Germinal center (tissue), 1 donor: ENCODE data around the gene MISP3.

Experiments used
- DNase-seq: peaks from one replicate; pipeline ENCODE4 v3.0.0; 2012; ENCODE audit warnings: mixed read lengths, low spot score

MISP3 gene

DNA sequence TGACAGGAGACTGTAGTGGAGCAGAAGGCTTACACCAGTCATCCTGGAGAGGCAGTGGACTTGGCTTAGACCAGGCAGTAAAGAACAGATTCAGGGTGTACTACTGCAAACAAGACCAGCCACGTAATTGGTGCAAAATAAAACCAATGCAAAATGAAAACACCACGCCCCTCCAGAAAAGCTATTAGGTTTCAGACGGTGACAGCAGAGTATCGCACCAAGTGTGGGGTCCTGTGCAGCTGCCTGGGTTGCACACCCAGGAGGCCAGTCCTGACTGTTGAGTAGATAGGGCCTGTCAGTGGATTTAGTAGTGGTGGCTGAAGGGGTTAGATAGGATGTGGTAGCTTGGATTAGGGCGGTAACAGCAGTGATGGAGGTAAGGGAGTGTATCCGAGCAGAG is 50.3 kb downstream of the MISP3 start:
- no peak for DNase-seq
